GM12878 (cell line): Measurements from ENCODE around the gene RNF126. TPM values are rescaled to one million over a fixed set of nuclear protein-coding genes. Genes with fewer than 3 reads are reported as not detected.
A peak's percentile ranks its signal among the peaks of the same experiment; 100 is the strongest.

Experiments
- BHLHE40 ChIP-seq, 2 experiments: fragments of 450-650 bp in 1 of 2; IDR thresholded peaks; 2 replicates each; pipeline ENCODE4 v1.6.1; 2011 to 2017; ENCODE audit warnings: low read depth in 2 of 2, borderline replicate concordance in 1 of 2, improper control_type of control experiment in 1 of 2, low read length in 1 of 2, mild to moderate bottlenecking in 1 of 2
- CBX5 ChIP-seq: sonication (generic); IDR thresholded peaks from 2 replicates; pipeline ENCODE4 v1.6.1; 2016; ENCODE audit warnings: low read depth, moderate library complexity, mild to moderate bottlenecking, inconsistent platforms
- E2F4 ChIP-seq: IDR thresholded peaks from 2 replicates; pipeline ENCODE4 v1.6.1; 2012; ENCODE audit warnings: low read depth, low read length, improper control_type of control experiment
- E4F1 ChIP-seq: fragments of 450-650 bp; IDR thresholded peaks from 2 replicates; pipeline ENCODE4 v1.6.1; 2018; ENCODE audit warnings: borderline replicate concordance, mild to moderate bottlenecking; ENCODE audit not compliant: partially characterized antibody
- ESRRA ChIP-seq: IDR thresholded peaks from 2 replicates; pipeline ENCODE4 v1.6.1; 2012; ENCODE audit warnings: mild to moderate bottlenecking, low read length, improper control_type of control experiment
- IKZF2 ChIP-seq, 2 experiments: fragments of 450-650 bp; IDR thresholded peaks; 2 replicates each; pipeline ENCODE4 v1.6.1; 2017; ENCODE audit warnings: mild to moderate bottlenecking in 2 of 2, moderate library complexity in 2 of 2
- LARP7 ChIP-seq: fragments of 450-650 bp; IDR thresholded peaks from 2 replicates; pipeline ENCODE4 v1.6.1; 2017; ENCODE audit warnings: mild to moderate bottlenecking
- MLLT1 ChIP-seq: fragments of 450-650 bp; IDR thresholded peaks from 2 replicates; pipeline ENCODE4 v1.6.1; 2016; ENCODE audit warnings: mild to moderate bottlenecking
- MXI1 ChIP-seq: fragments of 150-350 bp; IDR thresholded peaks from 2 replicates; pipeline ENCODE4 v1.6.1; 2011; ENCODE audit warnings: low read depth, mild to moderate bottlenecking, inconsistent platforms, low read length, improper control_type of control experiment
- NBN ChIP-seq: fragments of 450-650 bp; IDR thresholded peaks from 2 replicates; pipeline ENCODE4 v1.6.1; 2016
- NKRF ChIP-seq: fragments of 450-650 bp; conservative IDR thresholded peaks from 2 replicates; pipeline ENCODE4 v1.6.1; 2017; ENCODE audit warnings: mild to moderate bottlenecking, moderate library complexity
- NRF1 ChIP-seq: conservative IDR thresholded peaks from 2 replicates; pipeline ENCODE4 v1.6.1; 2011; ENCODE audit warnings: mild to moderate bottlenecking, low read depth, low read length, improper control_type of control experiment
- PKNOX1 ChIP-seq: fragments of 450-650 bp; IDR thresholded peaks from 2 replicates; pipeline ENCODE4 v1.6.1; 2016; ENCODE audit warnings: mild to moderate bottlenecking
- PML ChIP-seq: IDR thresholded peaks from 2 replicates; pipeline ENCODE4 v1.6.1; 2012; ENCODE audit warnings: low read length, inconsistent platforms
- POLR2AphosphoS2 ChIP-seq: IDR thresholded peaks from 2 replicates; pipeline ENCODE4 v1.6.1; 2011; ENCODE audit warnings: low read depth, mild to moderate bottlenecking, low read length, improper control_type of control experiment, moderate library complexity
- SIX5 ChIP-seq: IDR thresholded peaks from 2 replicates; pipeline ENCODE4 v1.6.1; 2011; ENCODE audit warnings: mild to moderate bottlenecking, low read depth, low read length, moderate library complexity; ENCODE audit not compliant: severe bottlenecking
- SPI1 ChIP-seq: IDR thresholded peaks from 2 replicates; pipeline ENCODE4 v1.6.1; 2011; ENCODE audit warnings: low read depth, mild to moderate bottlenecking, low read length, moderate library complexity, borderline replicate concordance; ENCODE audit not compliant: insufficient read depth
- STAT1 ChIP-seq: fragments of 450-650 bp; conservative IDR thresholded peaks from 2 replicates; pipeline ENCODE4 v1.6.1; 2014; ENCODE audit warnings: antibody characterized with exemption, mild to moderate bottlenecking
- STAT3 ChIP-seq: IDR thresholded peaks from 2 replicates; pipeline ENCODE4 v1.6.1; 2011; ENCODE audit warnings: low read depth, low read length, improper control_type of control experiment
- USF1 ChIP-seq: IDR thresholded peaks from 2 replicates; pipeline ENCODE4 v1.6.1; 2011; ENCODE audit warnings: borderline replicate concordance, low read depth, mild to moderate bottlenecking, moderate library complexity, mixed read lengths, low read length; ENCODE audit not compliant: insufficient read depth; ENCODE audit errors: extremely low read length
- ZZZ3 ChIP-seq: IDR thresholded peaks from 2 replicates; pipeline ENCODE4 v1.6.1; 2011; ENCODE audit warnings: low read depth; ENCODE audit not compliant: control insufficient read depth, insufficient read length
- polyA plus RNA-seq, 11 experiments: library from polyadenylated mRNA; depleted of rRNA in 4 of 11; unstranded in 6 of 11; stranded (reverse) in 5 of 11; fragments of >200 nt; fragmentation: Nextera tagmentation in 4 of 11; fragmentation: Illumina TruSeq in 1 of 11; extraction: Ambion mirVana in 4 of 11; extraction: Trizol in 1 of 11; gene quantifications; 1 replicate in 1 of 11; 2 replicates in 10 of 11; pipeline versions ENCODE4 v1.2.1 to v1.2.3, GENCODE V29; 2011 to 2016; ENCODE audit warnings: inconsistent platforms in 2 of 11, missing spikeins in 2 of 11, low read depth in 1 of 11
- total RNA-seq, 4 experiments: library from RNA; depleted of rRNA in 3 of 4; stranded (reverse); fragments of >200 nt in 3 of 4; fragmentation: Illumina TruSeq in 1 of 4; extraction: Trizol in 1 of 4; gene quantifications; 2 replicates each; pipeline versions ENCODE4 v1.2.1 to v1.2.3, GENCODE V29; 2013 to 2021

The RNF126 gene
- total and polyA plus RNA-seq, 10 of the 15 experiments (the other 5 are each of a cell fraction or from before 2014, with no cell fraction given), result 0.45 to 100 (median 50.6) TPM

- TF ChIP-seq USF1 (no peak), E2F4 (no peak), NBN (peak; percentile 68; the same call in 1 of the 2 replicates), SPI1 (no peak), ZZZ3 (no peak), CBX5 (no peak), STAT1 (no peak), PKNOX1 (no peak), MLLT1 (0 out of 2 replicates have a peak, but pooled peaks have one; percentile 16), STAT3 (no peak), E4F1 (no peak), MXI1 (no peak), SIX5 (no peak), NKRF (no peak), PML (no peak), NRF1 (no peak), POLR2AphosphoS2 (no peak), ESRRA (no peak), BHLHE40 (IDR thresholded peaks at IDR 0.05; ENCODE audit: borderline replicate concordance in 1 of 2, low read depth in 2 of 2, low read length in 1 of 2) (0 out of 4 replicates have a peak, but pooled peaks of 1 of the 2 experiments have one; percentile 37), IKZF2 (IDR thresholded peaks at IDR 0.05) (peak; percentile 22 to 67; a peak in 3 of 4 replicates), LARP7 (peak; percentile 58; the same call in 1 of the 2 replicates)
These were observed 2.0 kb upstream of the RNF126 start (continued) for GRCh38 chr19:664913-665443.
